Suprapubic skin (tissue), 4 donors: Measurements from ENCODE around the gene CD300LF. TPM values are rescaled to one million over a fixed set of nuclear protein-coding genes. Genes with fewer than 3 reads are reported as not detected.

ENCODE experiments used
- DNase-seq, 2 donors: peaks; one replicate each; pipeline ENCODE4 v3.0.0-alpha.2; 2019; ENCODE audit warnings: low spot score in 2 of 2
- H3K27ac ChIP-seq: fragments of 200-600 bp; sonication (generic); one replicate; pipeline ENCODE4 v1.5.1; 2019
- H3K27me3 ChIP-seq: fragments of 200-600 bp; sonication (generic); one replicate; pipeline ENCODE4 v1.5.1; 2019
- H3K36me3 ChIP-seq: fragments of 200-600 bp; sonication (generic); one replicate; pipeline ENCODE4 v1.5.1; 2019
- H3K4me1 ChIP-seq: fragments of 200-600 bp; sonication (generic); one replicate; pipeline ENCODE4 v1.5.1; 2019
- H3K4me3 ChIP-seq: fragments of 200-600 bp; sonication (generic); one replicate; pipeline ENCODE4 v1.5.1; 2019; ENCODE audit warnings: mild to moderate bottlenecking
- H3K9me3 ChIP-seq: fragments of 200-600 bp; sonication (generic); one replicate; pipeline ENCODE4 v1.5.1; 2019
- CTCF ChIP-seq, 2 donors: fragments of 200-600 bp in 1 of 2; fragments of 450-650 bp in 1 of 2; sonication (generic) in 1 of 2; IDR thresholded peaks; one replicate each; pipeline ENCODE4 v1.5.1; 2016 to 2019; ENCODE audit warnings: antibody characterized with exemption in 2 of 2, mild to moderate bottlenecking in 1 of 2, moderate library complexity in 1 of 2
- EP300 ChIP-seq: sonication (generic); formaldehyde crosslinking; IDR thresholded peaks from one replicate; pipeline ENCODE4 v1.6.1; 2017; ENCODE audit warnings: antibody characterized with exemption
- POLR2A ChIP-seq, 2 donors: fragments of 450-650 bp; IDR thresholded peaks; one replicate each; pipeline ENCODE4 v1.6.1; 2017; ENCODE audit warnings: antibody characterized with exemption in 2 of 2, mild to moderate bottlenecking in 2 of 2, moderate library complexity in 2 of 2
- POLR2AphosphoS5 ChIP-seq, 3 donors: sonication (generic); formaldehyde crosslinking; IDR thresholded peaks; one replicate each; pipeline ENCODE4 v1.6.1; 2017; ENCODE audit warnings: antibody characterized with exemption in 3 of 3
- WGBS: methylation state at CpG from one replicate; pipeline ENCODE4 v1.1.5; 2018; 5-methylcytosine and 5-hydroxymethylcytosine counted together
- total RNA-seq, 4 donors: library from RNA; depleted of rRNA; stranded (reverse); fragments of >200 nt; gene quantifications; one replicate each; pipeline ENCODE4 v1.1.0, GENCODE V29; 2016

Gene CD300LF
- total RNA-seq, 4 donors from 2014 or later: not detected

DNA sequence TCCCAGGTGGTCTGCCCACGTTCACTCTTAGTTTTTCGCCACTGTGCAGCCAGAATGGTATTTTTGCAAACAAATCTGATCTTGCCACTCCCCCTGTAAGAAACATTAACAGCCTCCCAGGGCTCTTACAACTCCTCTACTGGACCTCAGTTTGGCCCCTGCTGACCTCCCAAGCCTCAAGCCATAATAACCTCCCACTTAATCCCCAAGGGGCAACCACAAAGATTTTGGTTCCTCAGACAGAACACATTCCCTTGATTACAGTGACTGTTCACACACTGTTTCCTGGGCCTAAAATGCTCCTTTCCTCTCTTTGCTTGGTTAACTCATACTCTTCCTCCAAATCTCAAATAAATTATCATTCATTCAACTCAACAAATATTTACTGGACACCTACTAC, 67.7 kb downstream of the CD300LF start:
- no peak for DNase-seq
- Histone ChIP-seq H3K36me3 (no peaks in the 10 kb centered on the region), H3K27ac (no peak overlapping the region), H3K4me3 (no peak overlapping the region), H3K9me3 (no peaks in the 10 kb centered on the region), H3K27me3 (peaks cover 26% of the 10 kb centered on the region), H3K4me1 (no peaks in the 10 kb centered on the region)
- 75% methylated on average over 2 of the region's 2 CpGs for WGBS
- TF ChIP-seq POLR2A (IDR thresholded peaks at IDR 0.05) (no peak), CTCF (IDR thresholded peaks at IDR 0.05) (no peak), POLR2AphosphoS5 (IDR thresholded peaks at IDR 0.05) (no peak), EP300 (no peak)

DNA sequence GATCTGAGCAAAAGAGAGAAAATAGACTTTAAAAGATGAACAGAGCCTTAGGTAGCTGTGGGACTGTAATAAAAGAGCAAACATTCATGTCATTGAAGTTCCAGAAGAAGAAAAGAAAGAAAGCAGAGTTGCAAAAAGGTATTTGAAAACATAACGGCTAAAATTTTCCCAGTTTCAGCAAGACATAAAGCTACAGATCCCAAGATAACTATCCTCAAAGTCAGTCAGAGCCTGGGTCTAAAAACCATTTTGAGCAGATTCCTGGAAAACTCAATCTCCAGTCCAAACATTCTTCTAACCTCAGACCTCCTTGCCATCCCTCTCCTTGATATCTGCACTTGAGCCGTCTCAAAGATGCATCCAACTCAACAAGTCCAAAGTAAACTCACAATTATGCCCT, 68.3 kb downstream of the CD300LF start:
- TF ChIP-seq EP300 (no peak), POLR2AphosphoS5 (IDR thresholded peaks at IDR 0.05) (no peak), CTCF (IDR thresholded peaks at IDR 0.05) (no peak), POLR2A (IDR thresholded peaks at IDR 0.05) (no peak)
- no peak for DNase-seq
- Histone ChIP-seq H3K9me3 (no peaks in the 10 kb centered on the region), H3K27me3 (peaks cover 24% of the 10 kb centered on the region), H3K4me1 (no peaks in the 10 kb centered on the region), H3K27ac (no peak overlapping the region), H3K36me3 (no peaks in the 10 kb centered on the region), H3K4me3 (no peak overlapping the region)
- whole genome bisulfite sequencing: 92% methylated on average over 2 of the region's 2 CpGs

Other genes starting within 250 kb of the CD300LF start
- gene CD300A, start 246.3 kb downstream of the CD300LF start, total RNA-seq: 1 to 10 TPM; 1.4 to 6.3 (median 2.9) TPM
- not detected for gene CD300LB, start 181.4 kb downstream of the CD300LF start, total RNA-seq
- under 1 TPM; 0.31 to 0.80 (median 0.53) TPM for gene CD300C, start 166.8 kb downstream of the CD300LF start, total RNA-seq
- gene CD300H, start 145.4 kb downstream of the CD300LF start, total RNA-seq: not detected
- gene CD300LD, start 120.6 kb downstream of the CD300LF start, total RNA-seq: not detected
- gene CD300E, start 89.2 kb downstream of the CD300LF start, total RNA-seq: under 1 TPM in 1 of 4 donors, not detected in 3; 0.24 TPM
- under 1 TPM in 2 of 4 donors, not detected in 2; 0.32 to 0.38 TPM for gene RAB37, start 24.3 kb upstream of the CD300LF start, total RNA-seq
- gene NHERF1, start 35.7 kb upstream of the CD300LF start, total RNA-seq: 10 to 100 TPM; 21.1 to 53.8 (median 42.0) TPM
- gene NAT9, start 63.4 kb upstream of the CD300LF start, total RNA-seq: 10 to 100 TPM; 21.0 to 32.7 (median 24.4) TPM
- under 1 TPM in 1 of 4 donors, not detected in 3; 0.13 TPM for gene GRIN2C, start 147.0 kb upstream of the CD300LF start, total RNA-seq
- gene FDXR, start 160.1 kb upstream of the CD300LF start, total RNA-seq: 10 to 100 TPM; 19.1 to 34.1 (median 24.7) TPM
- gene FADS6, start 180.7 kb upstream of the CD300LF start, total RNA-seq: 10 to 100 TPM in 2 of 4 donors, 1 to 10 TPM in 2; 4.9 to 11.6 (median 8.1) TPM
- 1 to 10 TPM; 1.1 to 3.7 (median 1.9) TPM for gene USH1G, start 210.3 kb upstream of the CD300LF start, total RNA-seq
- under 1 TPM in 1 of 4 donors, not detected in 3; 0.49 TPM for gene OTOP2, start 211.3 kb upstream of the CD300LF start, total RNA-seq
- under 1 TPM in 2 of 4 donors, not detected in 2; 0.65 to 0.98 TPM for gene OTOP3, start 223.0 kb upstream of the CD300LF start, total RNA-seq